ENCODE measurements around the gene MTPN.

GRCh38 chr7:135942614-135943013, 34.5 kb downstream of the MTPN start:
- TF ChIP-seq, protein P1, sequence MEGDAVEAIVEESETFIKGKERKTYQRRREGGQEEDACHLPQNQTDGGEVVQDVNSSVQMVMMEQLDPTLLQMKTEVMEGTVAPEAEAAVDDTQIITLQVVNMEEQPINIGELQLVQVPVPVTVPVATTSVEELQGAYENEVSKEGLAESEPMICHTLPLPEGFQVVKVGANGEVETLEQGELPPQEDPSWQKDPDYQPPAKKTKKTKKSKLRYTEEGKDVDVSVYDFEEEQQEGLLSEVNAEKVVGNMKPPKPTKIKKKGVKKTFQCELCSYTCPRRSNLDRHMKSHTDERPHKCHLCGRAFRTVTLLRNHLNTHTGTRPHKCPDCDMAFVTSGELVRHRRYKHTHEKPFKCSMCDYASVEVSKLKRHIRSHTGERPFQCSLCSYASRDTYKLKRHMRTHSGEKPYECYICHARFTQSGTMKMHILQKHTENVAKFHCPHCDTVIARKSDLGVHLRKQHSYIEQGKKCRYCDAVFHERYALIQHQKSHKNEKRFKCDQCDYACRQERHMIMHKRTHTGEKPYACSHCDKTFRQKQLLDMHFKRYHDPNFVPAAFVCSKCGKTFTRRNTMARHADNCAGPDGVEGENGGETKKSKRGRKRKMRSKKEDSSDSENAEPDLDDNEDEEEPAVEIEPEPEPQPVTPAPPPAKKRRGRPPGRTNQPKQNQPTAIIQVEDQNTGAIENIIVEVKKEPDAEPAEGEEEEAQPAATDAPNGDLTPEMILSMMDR (IDR thresholded peaks at IDR 0.05): no peak
- TF ChIP-seq POLR2A (IDR thresholded peaks at IDR 0.05): no peak

Measured in lower leg skin (tissue), 3 donors.